ENCODE results near the gene TRPM4.

The TRPM4 gene

DNA sequence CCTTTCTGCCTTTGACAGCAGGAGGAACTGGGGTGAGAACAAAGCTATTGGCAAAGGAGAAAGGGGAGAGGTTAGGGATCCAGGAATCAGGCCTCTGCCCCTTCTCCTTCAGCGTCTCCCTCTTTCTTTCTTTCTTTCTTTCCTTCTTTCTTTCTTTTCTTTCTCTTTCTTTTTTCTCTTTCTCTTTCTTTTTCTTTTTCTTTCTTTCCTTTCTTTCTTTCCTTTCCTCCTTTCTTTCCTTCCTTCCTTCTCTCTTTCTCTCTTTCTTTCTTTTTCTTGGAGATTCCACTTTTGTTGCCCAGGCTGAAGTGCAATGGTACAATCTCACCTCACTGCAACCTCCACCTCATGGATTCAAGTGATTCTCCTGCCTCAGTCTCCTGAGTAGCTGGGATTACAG lies 75.6 kb downstream of the TRPM4 start:
- no peak overlapping the region for H2AFZ ChIP-seq (ENCODE audit: low read length, unreplicated experiment)
- no peak overlapping the region for H3K27ac ChIP-seq (ENCODE audit: low read depth, low read length)
- H3K79me2 ChIP-seq (ENCODE audit: control insufficient read depth, insufficient read depth, low read length, unreplicated experiment): no peaks in the 10 kb centered on the region
- no peak overlapping the region for H3K4me3 ChIP-seq (ENCODE audit: low read depth, low read length)
- H3K4me1 ChIP-seq (ENCODE audit: control insufficient read depth, insufficient read depth, low read length, unreplicated experiment): no peaks in the 10 kb centered on the region
- H3K27me3 ChIP-seq (ENCODE audit: insufficient read depth, low read length): no peaks in the 10 kb centered on the region
- no peaks in the 10 kb centered on the region for H3K36me3 ChIP-seq (ENCODE audit: insufficient read depth, low read length)

DNA sequence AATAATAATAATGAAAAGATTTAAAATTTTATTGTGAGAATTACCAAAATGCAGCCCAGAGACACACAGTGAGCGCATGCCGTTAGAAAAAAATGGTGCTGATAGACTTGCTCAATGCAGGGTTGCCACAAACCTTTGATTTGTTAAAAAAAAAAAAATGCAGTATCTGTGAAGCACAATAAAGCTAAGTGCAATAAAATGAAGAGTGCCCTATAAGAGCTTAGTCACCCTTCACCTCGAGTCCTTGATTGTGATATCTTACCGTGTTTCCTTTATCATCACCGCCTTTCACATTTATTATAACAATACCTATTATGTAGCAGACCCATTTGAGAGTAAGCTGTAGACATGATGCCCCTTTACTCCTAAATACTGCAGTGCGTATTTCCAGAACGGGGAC lies 84.2 kb downstream of the TRPM4 start:
- H3K27ac ChIP-seq (ENCODE audit: low read depth, low read length): no peak overlapping the region
- no peak overlapping the region for H3K4me3 ChIP-seq (ENCODE audit: low read depth, low read length)
- H3K4me1 ChIP-seq (ENCODE audit: control insufficient read depth, insufficient read depth, low read length, unreplicated experiment): no peaks in the 10 kb centered on the region
- H3K79me2 ChIP-seq (ENCODE audit: control insufficient read depth, insufficient read depth, low read length, unreplicated experiment): no peaks in the 10 kb centered on the region
- H3K36me3 ChIP-seq (ENCODE audit: insufficient read depth, low read length): no peaks in the 10 kb centered on the region
- H3K27me3 ChIP-seq (ENCODE audit: insufficient read depth, low read length): no peaks in the 10 kb centered on the region
- no peak overlapping the region for H2AFZ ChIP-seq (ENCODE audit: low read length, unreplicated experiment)

GRCh38 chr19:49243129-49243528 lies 85.5 kb downstream of the TRPM4 start:
- Histone ChIP-seq H3K36me3 (ENCODE audit: insufficient read depth, low read length) (no peaks in the 10 kb centered on the region), H3K27me3 (ENCODE audit: insufficient read depth, low read length) (no peaks in the 10 kb centered on the region), H3K4me1 (ENCODE audit: control insufficient read depth, insufficient read depth, low read length, unreplicated experiment) (no peaks in the 10 kb centered on the region), H3K4me3 (ENCODE audit: low read depth, low read length) (no peak overlapping the region), H3K27ac (ENCODE audit: low read depth, low read length) (no peak overlapping the region), H3K79me2 (ENCODE audit: control insufficient read depth, insufficient read depth, low read length, unreplicated experiment) (no peaks in the 10 kb centered on the region), H2AFZ (ENCODE audit: low read length, unreplicated experiment) (no peak overlapping the region)

DNA sequence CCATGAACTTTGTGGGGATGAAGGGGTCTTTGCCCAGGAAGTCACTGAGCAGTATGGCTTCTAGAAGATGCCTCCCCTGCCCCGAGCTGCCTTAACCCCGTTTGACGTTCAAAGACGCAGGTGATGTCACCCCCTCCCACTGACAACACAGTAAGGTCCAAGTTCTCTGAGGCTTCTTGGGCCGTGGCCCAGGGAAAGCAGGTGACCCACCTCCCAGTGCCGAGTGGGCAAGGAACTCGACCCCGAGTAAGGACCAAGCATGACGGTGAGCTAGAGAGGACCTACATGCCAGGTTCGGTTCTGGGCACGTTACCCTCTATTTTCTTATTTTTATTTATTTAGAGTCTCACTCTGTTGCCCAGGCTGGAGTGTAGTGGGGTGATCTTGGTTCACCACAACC lies 86.1 kb downstream of the TRPM4 start:
- Histone ChIP-seq H3K36me3 (ENCODE audit: insufficient read depth, low read length) (no peaks in the 10 kb centered on the region), H3K27ac (ENCODE audit: low read depth, low read length) (no peak overlapping the region), H2AFZ (ENCODE audit: low read length, unreplicated experiment) (no peak overlapping the region), H3K27me3 (ENCODE audit: insufficient read depth, low read length) (no peaks in the 10 kb centered on the region), H3K4me3 (ENCODE audit: low read depth, low read length) (no peak overlapping the region), H3K4me1 (ENCODE audit: control insufficient read depth, insufficient read depth, low read length, unreplicated experiment) (no peaks in the 10 kb centered on the region), H3K79me2 (ENCODE audit: control insufficient read depth, insufficient read depth, low read length, unreplicated experiment) (no peaks in the 10 kb centered on the region)

DNA sequence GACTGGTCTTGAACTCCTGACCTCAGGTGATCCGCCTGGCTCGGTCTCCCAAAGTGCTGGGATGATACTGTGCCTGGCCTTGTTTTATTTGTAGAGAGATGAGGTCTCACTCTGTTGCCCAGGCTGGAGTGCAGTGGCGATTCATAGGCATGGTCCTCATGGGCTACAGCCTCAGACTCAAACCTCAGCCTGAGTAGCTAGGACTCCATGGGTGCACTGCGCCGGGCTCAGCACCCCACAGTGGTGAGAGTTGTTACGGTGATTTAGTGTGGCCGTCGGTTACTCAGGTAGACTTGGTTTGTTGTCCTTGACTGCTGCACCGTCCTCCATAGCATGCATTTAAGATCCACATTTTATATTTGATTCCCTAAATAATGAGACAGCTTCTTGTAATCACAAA lies 86.7 kb downstream of the TRPM4 start:
- Histone ChIP-seq H3K36me3 (ENCODE audit: insufficient read depth, low read length) (no peaks in the 10 kb centered on the region), H3K27ac (ENCODE audit: low read depth, low read length) (no peak overlapping the region), H3K79me2 (ENCODE audit: control insufficient read depth, insufficient read depth, low read length, unreplicated experiment) (no peaks in the 10 kb centered on the region), H3K27me3 (ENCODE audit: insufficient read depth, low read length) (no peaks in the 10 kb centered on the region), H2AFZ (ENCODE audit: low read length, unreplicated experiment) (no peak overlapping the region), H3K4me3 (ENCODE audit: low read depth, low read length) (no peak overlapping the region), H3K4me1 (ENCODE audit: control insufficient read depth, insufficient read depth, low read length, unreplicated experiment) (no peaks in the 10 kb centered on the region)

GRCh38 chr19:49247676-49248075 lies 90.1 kb downstream of the TRPM4 start:
- Histone ChIP-seq H3K27ac (ENCODE audit: low read depth, low read length) (no peak overlapping the region), H3K4me3 (ENCODE audit: low read depth, low read length) (no peak overlapping the region), H2AFZ (ENCODE audit: low read length, unreplicated experiment) (no peak overlapping the region), H3K36me3 (ENCODE audit: insufficient read depth, low read length) (no peaks in the 10 kb centered on the region), H3K79me2 (ENCODE audit: control insufficient read depth, insufficient read depth, low read length, unreplicated experiment) (no peaks in the 10 kb centered on the region), H3K27me3 (ENCODE audit: insufficient read depth, low read length) (no peaks in the 10 kb centered on the region), H3K4me1 (ENCODE audit: control insufficient read depth, insufficient read depth, low read length, unreplicated experiment) (no peaks in the 10 kb centered on the region)

DNA sequence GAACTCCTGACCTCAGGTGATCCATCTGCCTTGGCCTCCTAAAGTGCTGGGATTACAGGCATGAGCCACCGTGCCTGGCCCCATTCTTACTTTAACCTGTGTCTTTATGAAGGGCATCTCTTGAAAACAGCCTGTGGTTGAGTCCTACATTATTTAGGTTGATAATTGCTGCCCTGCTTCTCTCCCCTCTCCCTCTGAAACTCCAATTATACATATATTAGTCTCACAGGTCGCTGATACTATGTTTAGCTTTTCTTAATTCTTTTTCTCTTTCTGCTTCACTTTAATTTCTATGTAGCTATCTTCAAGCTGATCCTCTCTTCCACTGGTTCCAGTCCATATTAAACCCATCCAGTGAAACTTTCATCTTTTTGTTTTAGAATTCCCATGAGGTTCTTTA lies 92.3 kb downstream of the TRPM4 start:
- Histone ChIP-seq H3K27me3 (ENCODE audit: insufficient read depth, low read length) (no peaks in the 10 kb centered on the region), H2AFZ (ENCODE audit: low read length, unreplicated experiment) (no peak overlapping the region), H3K79me2 (ENCODE audit: control insufficient read depth, insufficient read depth, low read length, unreplicated experiment) (no peaks in the 10 kb centered on the region), H3K27ac (ENCODE audit: low read depth, low read length) (no peak overlapping the region), H3K36me3 (ENCODE audit: insufficient read depth, low read length) (no peaks in the 10 kb centered on the region), H3K4me3 (ENCODE audit: low read depth, low read length) (no peak overlapping the region), H3K4me1 (ENCODE audit: control insufficient read depth, insufficient read depth, low read length, unreplicated experiment) (no peaks in the 10 kb centered on the region)

DNA sequence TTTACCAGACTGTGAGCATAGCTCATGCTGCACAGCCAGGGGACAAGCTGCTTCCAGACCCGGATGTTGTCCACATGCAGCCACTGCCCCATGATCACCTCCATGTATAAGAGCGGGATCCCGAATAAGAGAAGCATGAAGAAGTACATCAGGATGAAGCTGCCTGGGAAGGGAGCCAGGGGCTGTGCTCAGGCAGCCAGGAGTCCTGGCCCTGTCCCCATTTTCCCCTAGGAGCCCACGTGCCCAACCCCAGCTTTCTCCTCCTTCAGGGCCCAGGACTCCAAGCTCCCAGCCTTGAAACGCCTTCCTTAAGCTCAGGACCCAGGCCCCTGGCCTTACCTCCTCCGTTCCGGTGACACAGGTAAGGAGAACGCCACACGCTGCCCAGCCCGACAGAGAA lies 98.1 kb downstream of the TRPM4 start:
- Histone ChIP-seq H3K4me3 (ENCODE audit: low read depth, low read length) (no peak overlapping the region), H3K4me1 (ENCODE audit: control insufficient read depth, insufficient read depth, low read length, unreplicated experiment) (no peaks in the 10 kb centered on the region), H3K79me2 (ENCODE audit: control insufficient read depth, insufficient read depth, low read length, unreplicated experiment) (no peaks in the 10 kb centered on the region), H3K36me3 (ENCODE audit: insufficient read depth, low read length) (no peaks in the 10 kb centered on the region), H2AFZ (ENCODE audit: low read length, unreplicated experiment) (no peak overlapping the region), H3K27me3 (ENCODE audit: insufficient read depth, low read length) (no peaks in the 10 kb centered on the region), H3K27ac (ENCODE audit: low read depth, low read length) (no peak overlapping the region)

GRCh38 chr19:49256691-49257090 lies 99.1 kb downstream of the TRPM4 start:
- H2AFZ ChIP-seq (ENCODE audit: low read length, unreplicated experiment): no peak overlapping the region
- H3K27ac ChIP-seq (ENCODE audit: low read depth, low read length): no peak overlapping the region
- no peaks in the 10 kb centered on the region for H3K4me1 ChIP-seq (ENCODE audit: control insufficient read depth, insufficient read depth, low read length, unreplicated experiment)
- no peaks in the 10 kb centered on the region for H3K36me3 ChIP-seq (ENCODE audit: insufficient read depth, low read length)
- H3K27me3 ChIP-seq (ENCODE audit: insufficient read depth, low read length): no peaks in the 10 kb centered on the region
- H3K4me3 ChIP-seq (ENCODE audit: low read depth, low read length): no peak overlapping the region
- no peaks in the 10 kb centered on the region for H3K79me2 ChIP-seq (ENCODE audit: control insufficient read depth, insufficient read depth, low read length, unreplicated experiment)

All from ACC112 (cell line).